GM12865 (cell line): ENCODE results near the gene TMEM170B.

Source experiments
- DNase-seq: peaks from one replicate; pipeline ENCODE4 v3.0.0; 2010; ENCODE audit warnings: low read depth
- H3K4me3 ChIP-seq: 2 replicates; pipeline ENCODE4 v1.5.1; 2011; ENCODE audit warnings: mild to moderate bottlenecking, low read depth, low read length, control low read depth
- TF ChIP-seq, protein P1 (sequence below): IDR thresholded peaks from 2 replicates; pipeline ENCODE4 v1.5.1; 2011; ENCODE audit warnings: low read length, control low read depth, low read depth, inconsistent platforms; ENCODE audit not compliant: insufficient read depth; ENCODE audit errors: missing control alignments

TMEM170B gene

GRCh38 chr6:11514672-11515071 is 22.9 kb upstream of the TMEM170B start:
- H3K4me3 ChIP-seq = peak overlapping the region; percentile 1; the same call in 1 of the 2 replicates
- TF ChIP-seq, protein P1, sequence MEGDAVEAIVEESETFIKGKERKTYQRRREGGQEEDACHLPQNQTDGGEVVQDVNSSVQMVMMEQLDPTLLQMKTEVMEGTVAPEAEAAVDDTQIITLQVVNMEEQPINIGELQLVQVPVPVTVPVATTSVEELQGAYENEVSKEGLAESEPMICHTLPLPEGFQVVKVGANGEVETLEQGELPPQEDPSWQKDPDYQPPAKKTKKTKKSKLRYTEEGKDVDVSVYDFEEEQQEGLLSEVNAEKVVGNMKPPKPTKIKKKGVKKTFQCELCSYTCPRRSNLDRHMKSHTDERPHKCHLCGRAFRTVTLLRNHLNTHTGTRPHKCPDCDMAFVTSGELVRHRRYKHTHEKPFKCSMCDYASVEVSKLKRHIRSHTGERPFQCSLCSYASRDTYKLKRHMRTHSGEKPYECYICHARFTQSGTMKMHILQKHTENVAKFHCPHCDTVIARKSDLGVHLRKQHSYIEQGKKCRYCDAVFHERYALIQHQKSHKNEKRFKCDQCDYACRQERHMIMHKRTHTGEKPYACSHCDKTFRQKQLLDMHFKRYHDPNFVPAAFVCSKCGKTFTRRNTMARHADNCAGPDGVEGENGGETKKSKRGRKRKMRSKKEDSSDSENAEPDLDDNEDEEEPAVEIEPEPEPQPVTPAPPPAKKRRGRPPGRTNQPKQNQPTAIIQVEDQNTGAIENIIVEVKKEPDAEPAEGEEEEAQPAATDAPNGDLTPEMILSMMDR = no peak
- peak; percentile 89 for DNase-seq

- DNase-seq = no peak
- H3K4me3 ChIP-seq = no peak overlapping the region
- TF ChIP-seq, protein P1 = no peak
Measured at GRCh38 chr6:11515763-11516162, 21.8 kb upstream of the TMEM170B start.

GRCh38 chr6:11522812-11523605 is 14.5 kb upstream of the TMEM170B start:
- H3K4me3 ChIP-seq = no peak overlapping the region
- TF ChIP-seq, protein P1 = no peak
- DNase-seq = no peak

DNA sequence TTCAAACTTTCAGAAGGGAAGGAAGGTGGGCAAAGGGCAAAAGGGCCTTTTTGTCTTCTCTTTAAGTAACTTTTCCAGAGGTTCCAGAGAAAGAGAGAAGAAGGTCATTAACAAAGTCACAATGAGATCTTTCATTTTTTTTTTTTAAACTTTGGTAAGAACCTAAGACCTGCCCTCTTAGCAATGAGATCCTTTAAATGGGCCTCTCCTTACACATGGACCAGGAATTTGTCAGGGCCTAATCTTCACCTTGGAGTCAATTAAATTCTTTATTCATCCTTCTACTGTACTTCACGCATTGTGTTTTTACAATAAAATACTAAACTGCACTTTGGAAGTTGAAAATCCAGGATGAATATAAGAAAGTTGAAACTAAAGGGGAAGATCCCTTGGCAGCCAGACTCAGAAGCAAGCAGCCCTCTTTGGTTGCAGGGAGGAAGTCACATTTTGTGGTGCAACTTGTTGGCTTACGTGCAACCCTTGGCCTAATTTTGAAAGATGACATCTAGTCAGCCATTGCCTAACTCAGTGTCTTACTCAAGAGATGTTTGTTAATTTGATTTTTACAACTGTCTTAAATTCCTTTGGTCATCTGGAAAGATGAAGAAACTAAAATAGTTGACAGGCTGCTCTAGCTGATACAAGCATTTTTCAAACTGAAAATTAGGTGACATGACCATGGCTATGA is 11.9 kb upstream of the TMEM170B start:
- DNase-seq = no peak
- no peak overlapping the region for H3K4me3 ChIP-seq
- TF ChIP-seq, protein P1 = no peak

- TF ChIP-seq, protein P1 = no peak
- no peak for DNase-seq
- H3K4me3 ChIP-seq = no peak overlapping the region
Measured at GRCh38 chr6:11526156-11526505, 11.4 kb upstream of the TMEM170B start.

GRCh38 chr6:11527274-11527870 is 10.2 kb upstream of the TMEM170B start:
- TF ChIP-seq, protein P1 = no peak
- no peak for DNase-seq
- no peak overlapping the region for H3K4me3 ChIP-seq
